Femur (tissue), 1 donor: ENCODE results near the gene GGTA1.
"Not testable (repeated sequence)": the region's sequence is repeated elsewhere in the genome, so short reads cannot be mapped to it uniquely, and the experiment has no call there.

Experiments
- DNase-seq: peaks from one replicate; pipeline ENCODE4 v3.0.0-alpha.2; 2017

Gene GGTA1

DNA sequence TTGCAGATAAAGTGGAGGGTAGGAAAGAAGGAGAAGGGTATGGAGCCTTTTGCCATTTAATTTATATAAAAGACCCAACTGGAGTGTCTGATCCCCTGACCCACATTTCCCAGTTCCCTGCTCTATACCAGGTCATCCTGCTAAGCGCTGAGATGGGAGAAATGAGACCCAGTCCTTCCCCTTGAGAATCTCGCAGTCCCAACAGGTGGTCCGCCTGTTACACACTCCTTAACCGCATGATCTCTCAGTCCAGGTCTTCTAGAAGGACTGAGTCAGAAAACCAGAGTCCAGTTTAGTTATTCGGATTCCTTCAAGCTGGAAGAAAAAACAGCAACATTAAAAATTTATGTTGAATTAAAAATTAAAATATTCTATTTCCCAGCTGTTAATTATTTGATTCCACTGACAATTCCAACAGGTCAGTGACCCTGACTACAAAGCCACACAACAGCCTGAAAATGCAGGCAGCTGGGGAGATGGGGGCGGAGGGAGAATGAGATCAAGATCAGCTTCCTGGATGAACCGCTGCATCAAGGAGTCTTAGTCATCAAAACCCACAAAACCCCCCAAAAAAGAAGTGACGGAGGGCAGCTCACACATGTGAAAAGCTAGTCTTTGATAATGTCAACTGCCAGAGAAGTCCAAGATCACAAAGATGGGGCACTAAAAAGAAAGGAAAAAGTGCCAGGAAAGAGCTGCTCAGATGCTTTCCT is 44.0 kb downstream of the GGTA1 start:
- DNase-seq = no peak

DNA sequence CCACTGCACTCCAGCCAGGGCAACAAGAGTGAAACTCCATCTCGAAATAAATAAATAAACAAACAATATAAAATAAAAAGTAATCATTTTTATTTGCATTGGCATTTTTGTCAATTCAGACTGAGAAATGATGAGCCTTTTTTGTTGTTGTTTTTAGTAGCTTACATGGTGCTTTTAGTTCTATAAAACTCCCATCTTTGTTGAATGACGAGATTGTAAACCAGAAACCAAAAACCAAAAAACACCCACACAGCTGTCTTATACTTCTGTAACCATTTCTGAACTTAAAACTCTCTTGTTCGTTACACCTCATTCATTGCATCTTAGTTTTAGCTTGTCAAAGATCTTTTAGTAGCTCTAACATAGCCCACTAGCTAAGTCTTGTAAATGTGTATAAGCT is 44.7 kb downstream of the GGTA1 start:
- no peak for DNase-seq

DNA sequence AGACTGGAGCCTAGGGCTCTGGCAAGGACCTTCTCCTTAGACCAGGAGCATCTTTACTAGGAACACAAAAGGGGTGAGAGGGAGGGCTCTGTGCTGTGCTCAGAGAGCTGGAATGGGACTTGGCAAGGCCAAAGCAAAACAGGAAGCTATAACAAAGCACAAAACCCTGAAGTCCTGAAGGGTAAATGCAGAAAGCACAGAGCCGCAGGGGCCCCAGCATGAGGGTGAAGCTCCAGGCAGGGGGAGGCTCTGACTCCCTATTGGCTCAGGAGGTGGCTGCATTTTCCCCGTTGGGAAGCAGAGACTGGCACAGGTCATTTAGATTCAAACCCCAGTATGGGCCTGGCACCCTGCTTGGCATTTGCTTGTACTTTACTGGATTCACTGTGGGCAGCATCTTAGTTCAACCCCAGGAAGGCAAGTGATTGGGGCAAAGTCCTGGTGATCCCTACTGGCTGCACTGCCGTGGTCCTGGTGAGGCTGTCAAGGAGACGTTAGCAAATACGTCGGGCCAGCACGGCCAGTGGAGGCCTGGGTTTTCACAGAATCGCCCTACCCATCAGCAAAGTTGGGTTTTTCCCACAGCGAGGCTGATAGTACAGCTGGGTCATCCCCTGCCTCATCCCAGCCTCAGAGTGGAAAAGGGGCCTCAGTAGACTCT is 46.3 kb downstream of the GGTA1 start:
- no peak for DNase-seq

DNA sequence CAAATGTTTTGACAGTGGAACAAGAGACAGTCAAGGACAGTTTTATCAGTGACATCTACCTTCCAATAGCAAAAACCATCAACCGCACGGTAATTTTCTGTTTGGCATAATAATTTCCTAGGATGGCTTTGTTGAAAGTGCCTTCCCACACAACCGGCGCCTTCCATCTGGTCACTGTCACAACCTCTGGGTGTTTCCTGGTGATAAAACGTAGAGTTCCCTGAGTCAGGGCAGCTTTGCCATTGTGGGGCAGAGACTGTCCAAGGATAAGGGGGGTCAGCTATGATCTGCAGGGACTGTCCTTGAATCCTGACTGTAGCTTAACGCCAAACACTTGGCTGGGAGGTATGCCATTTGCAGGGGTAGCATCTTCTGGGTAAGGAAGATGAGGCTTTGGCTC is 47.6 kb downstream of the GGTA1 start:
- no peak for DNase-seq

DNA sequence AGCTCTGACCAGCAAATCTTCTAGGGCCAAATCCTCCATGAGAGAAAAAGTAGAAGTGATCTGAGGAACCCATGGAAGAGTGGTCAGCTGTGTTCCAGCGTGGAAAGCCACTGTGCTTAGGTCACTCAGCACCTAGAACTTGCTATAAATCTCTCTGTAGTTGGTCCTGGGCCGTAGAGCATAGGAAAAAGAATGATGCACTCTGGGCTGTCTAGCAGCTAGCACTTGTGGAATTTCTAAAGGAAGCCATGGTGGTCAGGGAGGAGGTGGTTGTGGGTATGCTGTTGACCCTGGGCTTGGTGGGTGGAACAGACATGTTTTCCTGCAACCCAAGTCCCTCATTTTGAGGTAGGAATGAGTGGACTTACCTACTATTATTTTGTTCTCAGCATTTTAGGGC is 48.1 kb downstream of the GGTA1 start:
- DNase-seq = peak; percentile 53

DNA sequence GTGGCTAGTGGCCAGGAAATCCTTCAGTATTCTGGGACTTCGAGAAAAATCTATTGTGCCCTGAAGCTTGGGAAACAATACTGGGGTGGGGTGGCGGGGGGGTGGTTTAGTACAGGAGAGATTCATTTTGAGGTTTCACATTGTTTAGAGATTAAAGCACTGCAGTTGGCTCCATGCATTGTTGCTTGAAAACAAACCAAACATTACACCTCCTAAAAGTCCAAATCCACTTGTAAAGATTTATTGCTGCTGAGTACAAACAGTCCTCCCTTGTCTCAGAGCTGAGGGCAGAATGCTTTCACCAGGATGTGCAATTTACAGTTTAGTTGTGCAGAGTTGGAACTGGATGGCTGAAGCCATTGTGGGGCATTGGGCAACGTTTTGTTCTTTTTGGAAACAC is 49.4 kb downstream of the GGTA1 start:
- DNase-seq = no peak

DNA sequence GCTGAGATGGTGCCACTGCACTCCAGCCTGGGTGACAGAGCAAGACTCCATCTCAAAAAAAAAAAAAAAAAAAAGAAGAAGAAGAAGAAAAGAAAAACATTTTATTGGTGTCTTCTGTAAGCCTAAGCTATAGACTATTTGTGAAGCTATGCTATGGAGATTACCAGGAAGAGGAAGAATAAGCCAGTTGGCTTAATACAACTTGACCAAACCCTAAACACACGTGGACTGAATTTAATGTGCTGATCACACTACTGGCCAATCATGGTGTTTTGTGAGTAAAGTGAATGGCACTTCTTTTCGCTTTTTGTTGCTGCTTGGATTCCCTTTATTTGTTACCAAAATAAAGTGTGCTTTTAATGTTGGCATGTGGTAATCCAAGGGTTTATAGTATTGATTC is 49.9 kb downstream of the GGTA1 start:
- no peak for DNase-seq

DNA sequence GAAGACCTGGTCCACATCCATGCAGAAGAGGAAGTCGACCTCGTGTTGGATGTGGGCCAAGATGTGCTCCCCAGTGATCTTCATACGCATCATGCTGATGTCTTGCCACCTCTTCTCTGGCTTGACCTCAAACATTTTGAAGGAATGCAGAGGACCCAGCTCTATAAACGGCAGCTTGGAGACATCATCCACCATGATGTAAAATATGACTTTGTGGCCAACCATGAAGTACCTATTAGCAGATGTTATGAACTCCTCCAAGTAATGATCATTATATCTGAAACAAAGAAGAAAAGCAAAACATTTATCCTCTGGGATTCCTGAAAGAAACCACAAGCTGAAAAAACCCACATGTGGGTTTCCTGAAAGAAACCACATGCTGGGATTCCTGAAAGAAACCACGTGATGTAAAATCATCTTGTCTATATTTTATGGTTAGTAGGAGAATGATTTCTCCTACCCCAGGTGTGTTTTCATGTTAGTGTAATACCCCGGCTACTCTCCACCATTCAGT is 52.3 kb downstream of the GGTA1 start:
- DNase-seq = no peak

DNA sequence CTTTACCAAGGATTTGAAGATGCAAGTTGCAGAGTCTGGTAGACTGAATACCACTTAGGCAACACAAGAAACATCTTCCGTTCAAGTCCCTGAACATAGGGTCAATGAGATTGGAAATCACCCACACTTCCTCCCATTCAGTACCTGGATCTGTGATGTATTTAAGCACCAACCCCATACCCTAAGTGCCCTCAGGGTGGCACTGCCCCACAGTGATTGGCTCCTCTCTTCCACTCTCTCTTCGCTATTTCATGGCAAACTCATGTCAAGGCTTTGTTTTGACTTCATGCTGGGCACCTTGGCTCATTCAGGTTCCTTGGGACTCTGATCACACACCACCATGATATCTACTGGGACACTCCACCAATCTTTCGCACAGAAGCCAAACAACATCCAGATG is 53.7 kb downstream of the GGTA1 start:
- no peak for DNase-seq

DNA sequence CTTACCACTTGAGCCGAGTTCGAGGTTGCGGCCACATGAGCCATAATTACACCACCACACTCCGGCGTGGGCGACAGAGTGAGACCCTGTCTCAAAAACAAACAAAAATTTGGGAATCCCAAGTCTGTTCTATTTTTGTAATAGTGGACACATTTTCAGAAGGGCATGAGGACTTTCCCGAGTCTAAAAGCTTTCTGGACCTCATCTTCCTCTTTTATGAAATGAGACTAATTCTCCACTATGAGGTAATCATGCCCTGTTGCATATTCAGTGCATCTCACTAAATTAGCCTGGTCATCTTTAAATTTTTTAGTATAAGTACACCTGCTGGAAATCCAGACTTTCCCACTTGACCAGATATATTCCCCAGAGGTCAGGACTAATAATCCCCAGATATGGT is 55.7 kb downstream of the GGTA1 start:
- DNase-seq = no peak

DNA sequence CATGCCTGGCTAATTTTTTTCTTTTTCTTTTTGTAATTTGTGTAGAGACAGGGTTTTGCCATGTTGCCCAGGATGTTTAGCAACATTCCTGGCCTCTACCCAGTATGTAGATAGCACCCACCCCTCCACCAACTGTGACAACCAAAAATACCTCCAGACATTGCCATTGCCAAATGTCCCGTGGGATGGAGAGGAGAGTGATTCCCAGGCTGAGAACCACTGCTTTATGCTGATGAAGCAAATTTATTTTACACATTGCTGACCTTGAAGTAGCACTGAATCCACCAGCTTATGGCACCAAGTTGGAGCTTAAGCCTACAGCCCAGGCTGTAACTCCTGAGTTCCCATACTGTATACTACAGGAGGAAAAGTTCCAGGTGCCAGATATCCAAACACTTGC is 58.5 kb downstream of the GGTA1 start:
- no peak for DNase-seq

DNA sequence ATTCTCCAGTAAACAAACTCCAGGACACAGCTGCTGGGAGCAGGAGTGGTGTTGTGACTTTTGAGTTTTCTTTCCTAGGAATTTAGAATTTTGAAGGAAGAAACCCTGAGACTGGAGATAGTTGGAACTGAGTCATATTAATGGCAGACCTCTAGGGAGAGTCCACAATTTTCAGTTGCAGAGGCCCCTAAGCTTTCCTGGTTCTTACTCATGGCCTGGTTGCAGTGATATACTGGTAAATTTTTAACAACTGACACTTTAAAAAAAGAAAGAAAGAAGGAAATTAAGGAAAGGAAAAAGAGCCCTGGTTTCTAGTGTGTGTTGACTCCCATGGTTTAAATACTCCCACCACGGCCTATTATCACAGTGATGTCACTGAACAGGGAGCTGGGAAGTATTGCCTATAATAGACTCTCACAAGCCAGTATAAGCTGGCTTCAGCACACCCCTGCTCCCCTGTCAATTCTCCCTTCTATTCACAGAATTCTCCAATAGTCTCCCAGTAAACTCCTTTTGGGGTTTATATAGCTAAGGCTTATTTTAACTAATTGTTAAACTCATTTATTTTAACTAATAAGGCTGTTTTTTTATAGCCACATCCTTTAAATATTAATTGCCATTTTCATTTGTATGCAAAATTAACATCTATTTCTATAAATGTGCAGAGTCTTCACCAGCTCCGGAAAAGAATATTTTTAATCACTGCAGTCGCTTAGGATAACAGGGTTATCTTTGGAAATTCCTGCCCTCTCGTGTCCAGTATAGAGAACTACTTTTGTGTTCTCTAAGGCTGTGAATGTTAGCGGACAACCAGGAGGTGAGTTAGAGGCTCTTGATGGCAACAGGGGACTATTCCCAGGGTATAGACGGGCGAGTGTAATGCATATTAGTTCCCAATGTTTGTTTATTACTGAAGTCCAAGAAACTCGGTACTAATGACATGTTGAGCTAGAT is 59.7 kb downstream of the GGTA1 start:
- DNase-seq = no peak

DNA sequence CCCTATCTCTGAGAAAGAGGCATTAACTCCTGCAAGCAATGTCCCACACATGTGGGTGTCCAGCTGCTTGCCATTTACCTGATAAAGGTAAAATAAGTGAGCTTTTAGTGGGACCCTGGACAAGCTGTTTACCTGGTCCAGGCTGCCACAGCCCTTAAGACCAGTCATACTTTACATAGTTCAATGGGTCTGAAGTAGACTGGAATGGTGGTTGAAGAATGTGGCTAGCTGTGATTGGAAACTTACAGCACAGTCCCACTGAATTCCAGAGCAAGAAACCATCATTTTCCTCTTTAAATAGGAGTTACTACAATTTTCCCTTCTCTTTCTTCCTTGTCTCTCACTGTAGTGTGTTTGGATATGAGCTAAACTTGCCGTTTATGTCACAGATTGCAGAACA is 60.6 kb downstream of the GGTA1 start:
- no peak for DNase-seq

DNA sequence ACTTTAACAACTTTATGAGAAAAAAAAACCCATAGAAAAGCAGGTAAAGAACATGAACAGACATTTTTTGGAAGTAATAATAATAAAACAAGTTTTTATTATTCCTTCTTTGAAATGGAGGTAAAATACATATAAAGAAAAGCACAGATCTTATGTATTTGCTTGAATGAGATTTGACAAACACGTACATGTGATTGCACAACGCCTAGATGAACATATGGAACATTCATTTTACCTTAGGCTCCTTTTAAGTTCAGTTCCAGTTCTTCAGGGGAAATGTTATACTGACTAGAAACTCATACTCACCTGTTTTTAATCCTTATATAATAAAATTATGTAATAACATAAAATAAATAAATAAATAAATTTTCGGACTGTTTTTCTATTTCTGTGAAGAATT is 61.8 kb downstream of the GGTA1 start:
- DNase-seq = no peak

DNA sequence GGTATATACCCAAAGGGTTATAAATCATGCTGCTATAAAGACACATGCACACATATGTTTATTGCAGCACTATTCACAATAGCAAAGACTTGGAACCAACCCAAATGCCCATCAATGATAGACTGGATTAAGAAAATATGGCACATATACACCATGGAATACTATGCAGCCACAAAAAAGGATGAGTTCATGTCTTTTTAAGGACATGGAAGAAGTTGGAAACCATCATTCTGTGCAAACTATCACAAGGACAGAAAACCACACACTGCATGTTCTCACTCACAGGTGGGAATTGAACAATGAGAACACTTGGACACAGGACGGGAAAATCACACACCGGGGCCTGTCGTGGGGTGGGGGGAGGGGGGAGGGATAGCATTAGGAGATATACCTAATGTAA is 62.6 kb downstream of the GGTA1 start:
- DNase-seq = not testable (repeated sequence)

DNA sequence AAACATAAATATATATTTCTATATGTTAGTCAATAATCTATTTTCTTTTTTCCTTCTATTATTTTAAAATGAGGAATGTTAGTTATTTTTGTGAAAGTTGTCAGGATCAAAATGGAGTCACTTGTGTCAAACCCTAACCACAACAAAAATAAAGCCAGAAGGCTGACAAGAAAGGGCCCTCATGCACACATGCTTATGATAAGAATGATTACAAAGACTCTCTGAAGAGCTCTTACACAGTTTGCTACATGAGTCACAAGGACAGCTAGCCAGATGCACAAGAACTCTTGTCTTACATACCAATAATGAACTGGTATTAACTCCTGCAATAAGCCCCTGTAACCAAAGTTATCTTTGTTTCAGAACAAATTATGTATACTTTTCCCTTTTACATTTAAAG is 64.7 kb downstream of the GGTA1 start:
- DNase-seq = no peak

DNA sequence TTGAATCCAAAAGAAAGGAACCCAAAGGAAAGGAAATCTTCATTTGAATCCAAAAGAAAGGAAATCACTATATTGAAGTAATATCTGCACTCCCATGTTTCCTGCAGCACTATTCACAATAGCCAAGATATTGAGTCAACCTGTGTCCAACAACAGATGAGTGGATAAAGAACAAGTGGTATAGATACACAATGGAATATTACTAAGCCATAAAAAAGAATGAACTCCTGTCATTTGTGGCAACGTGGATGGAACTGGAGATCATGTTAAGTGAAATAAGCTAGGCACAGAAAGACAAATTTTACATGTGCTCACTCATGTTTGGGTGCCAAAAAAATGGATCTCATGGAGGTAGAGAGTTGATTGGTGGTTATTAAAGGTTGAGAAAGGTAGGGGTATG is 71.7 kb downstream of the GGTA1 start:
- no peak for DNase-seq

DNA sequence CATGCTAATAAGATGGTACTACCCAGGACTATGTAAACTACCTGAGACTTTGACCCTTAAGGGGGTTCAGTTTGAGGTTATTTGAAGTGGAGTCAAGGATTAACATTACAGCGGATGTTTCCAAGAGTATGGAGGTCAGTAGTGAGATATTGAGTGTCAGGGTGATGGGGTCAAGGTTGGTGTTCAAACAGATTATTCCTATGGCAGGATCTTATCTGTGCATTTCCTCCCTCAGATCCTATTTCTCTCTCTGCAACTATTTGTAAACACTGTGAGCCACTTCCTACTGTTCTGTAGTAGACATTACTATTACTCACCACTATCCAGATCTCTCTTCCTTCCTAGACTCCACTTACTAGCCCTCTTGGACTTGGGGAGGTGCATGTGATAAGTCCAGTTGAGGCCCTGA is 75.6 kb downstream of the GGTA1 start:
- no peak for DNase-seq

DNA sequence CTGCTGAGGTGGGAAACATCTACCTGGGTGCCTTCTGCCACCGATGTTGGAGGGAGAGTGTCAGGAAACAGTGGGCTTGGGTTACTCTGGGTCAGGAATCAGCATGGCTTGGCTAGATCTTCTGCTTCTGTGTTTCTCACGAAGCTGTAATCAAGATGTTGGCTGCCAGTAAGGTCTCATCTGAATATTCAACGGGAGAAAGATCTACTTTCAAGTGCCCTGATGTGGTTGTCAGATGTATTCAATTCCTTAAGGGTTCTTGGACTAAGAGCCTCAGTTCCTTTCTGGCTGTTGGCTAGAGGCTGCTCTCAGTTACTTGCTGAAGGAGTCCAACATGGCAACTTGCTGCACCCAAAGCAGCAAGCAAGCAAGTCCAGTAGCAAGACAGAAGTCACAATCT is 87.7 kb downstream of the GGTA1 start:
- DNase-seq = no peak

DNA sequence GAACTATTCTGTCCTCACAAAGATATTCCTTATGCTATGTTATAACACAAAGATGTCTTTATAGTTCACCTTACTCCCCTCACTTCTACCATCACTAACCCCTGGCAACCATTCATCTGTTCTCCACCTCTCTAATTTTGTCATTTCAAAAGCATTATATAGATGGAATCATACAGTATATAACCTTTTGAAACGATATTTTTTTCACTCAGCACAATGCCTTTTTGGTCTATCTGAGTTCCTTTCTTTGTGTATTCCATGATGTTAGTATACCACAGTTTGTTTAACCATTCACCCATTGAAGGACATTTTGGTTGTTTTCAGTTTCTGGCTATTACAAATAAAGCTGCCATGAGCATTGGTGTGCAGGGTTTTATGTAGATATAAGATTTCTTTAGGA is 93.7 kb downstream of the GGTA1 start:
- DNase-seq = no peak
